GM19452 (cell line): Measurements from ENCODE around the gene CCDC92B.
"Not testable (repeated sequence)": the region's sequence is repeated elsewhere in the genome, so short reads cannot be mapped to it uniquely, and the experiment has no call there.

ENCODE experiments used
- ATAC-seq: cut with Tn5 transposase; IDR thresholded peaks from one replicate; pipeline ENCODE4 v1.9.1; 2021; ENCODE audit not compliant: unreplicated experiment

CCDC92B gene

GRCh38 chr17:2704890-2705248 is 44.6 kb downstream of the CCDC92B start:
- ATAC-seq: no peak

- ATAC-seq: no peak
Measured at GRCh38 chr17:2704031-2704889, 45.2 kb downstream of the CCDC92B start.

- ATAC-seq: no peak
Measured at GRCh38 chr17:2703606-2704005, 45.8 kb downstream of the CCDC92B start.

GRCh38 chr17:2703181-2703580 is 46.3 kb downstream of the CCDC92B start:
- ATAC-seq: no peak

GRCh38 chr17:2701996-2702741 is 47.3 kb downstream of the CCDC92B start:
- ATAC-seq: no peak

- ATAC-seq: no peak
Measured at GRCh38 chr17:2701161-2701995, 48.1 kb downstream of the CCDC92B start.

GRCh38 chr17:2700491-2701141 is 48.8 kb downstream of the CCDC92B start:
- no peak for ATAC-seq

- ATAC-seq: no peak
Measured at GRCh38 chr17:2700030-2700490, 49.4 kb downstream of the CCDC92B start.

GRCh38 chr17:2699216-2699805 is 50.1 kb downstream of the CCDC92B start:
- not testable (repeated sequence) for ATAC-seq

- ATAC-seq: no peak
Measured at GRCh38 chr17:2697611-2698162, 51.8 kb downstream of the CCDC92B start.

GRCh38 chr17:2695961-2696760 is 53.3 kb downstream of the CCDC92B start:
- no peak for ATAC-seq

- ATAC-seq: no peak
Measured at GRCh38 chr17:2695243-2695960, 54.0 kb downstream of the CCDC92B start.

- no peak for ATAC-seq
Measured at GRCh38 chr17:2694381-2695242, 54.8 kb downstream of the CCDC92B start.

- no peak for ATAC-seq
Measured at GRCh38 chr17:2693561-2694380, 55.7 kb downstream of the CCDC92B start.

- ATAC-seq: no peak
Measured at GRCh38 chr17:2692781-2693135, 56.7 kb downstream of the CCDC92B start.

- no peak for ATAC-seq
Measured at GRCh38 chr17:2691965-2692780, 57.3 kb downstream of the CCDC92B start.
